GM12878 (cell line): Measurements from ENCODE around the gene PTPRM. TPM values are rescaled to one million over a fixed set of nuclear protein-coding genes. Genes with fewer than 3 reads are reported as not detected.

Experiments
- ATAC-seq: fragments of 200-7000 bp; cut with Tn5 transposase; 3 replicates; pipeline ENCODE4 v1.9.1; 2020; ENCODE audit warnings: mild to moderate bottlenecking, moderate library complexity
- BruUV-seq: library from RNA; stranded (reverse); fragments of 400-500 nt; replicated peaks from 2 replicates; lab custom pipeline; 2021; lab: Mats Ljungman, UMichigan
- CTCF ChIA-PET: fragments of 300-600 bp; sonication (Branson Sonifier 250); formaldehyde crosslinking; extraction: SDS; loops from one replicate; lab custom pipeline; 2021; ENCODE audit warnings: inconsistent platforms; lab: Yijun Ruan, JAX
- POLR2A ChIA-PET: fragments of 350-600 bp; formaldehyde crosslinking; extraction: SDS; loops from one replicate; lab custom pipeline; 2021; ENCODE audit warnings: inconsistent platforms; lab: Charles Lee
- RAD21 ChIA-PET: fragments of 300-600 bp; sonication (Branson Sonifier 250); formaldehyde crosslinking; loops from one replicate; lab custom pipeline; 2023; ENCODE audit warnings: antibody characterized with exemption; ENCODE audit not compliant: unreplicated experiment; lab: Charles Lee
- SMC1A ChIA-PET: fragments of 300-600 bp; sonication (Branson Sonifier 250); formaldehyde crosslinking; loops from one replicate; lab custom pipeline; 2023; ENCODE audit not compliant: unreplicated experiment, uncharacterized antibody; lab: Charles Lee
- DNase-seq: peaks from one replicate; pipeline ENCODE4 v3.0.0-alpha.2; 2011; ENCODE audit warnings: low read depth, low spot score
- FAIRE-seq: peaks from 3 replicates; lab custom pipeline; 2011; peaks lifted over from hg19 to GRCh38; lab: Jason Lieb, UNC
- H2AFZ ChIP-seq: 2 replicates; pipeline ENCODE4 v1.6.0; 2011; ENCODE audit warnings: low read depth, low read length, control low read depth; ENCODE audit not compliant: control insufficient read depth
- H3K27ac ChIP-seq: 2 replicates; pipeline ENCODE4 v1.5.1; 2011; ENCODE audit warnings: control low read depth; ENCODE audit not compliant: control insufficient read depth, insufficient read depth
- H3K27me3 ChIP-seq, 2 experiments: replicated peaks in 1 of 2; 2 replicates each; pipeline versions ENCODE4 v1.6.0 to v1.6.1; 2011; ENCODE audit warnings: low read length in 1 of 2; ENCODE audit not compliant: control insufficient read depth in 2 of 2, insufficient read depth in 2 of 2
- H3K36me3 ChIP-seq, 2 experiments: 2 replicates each; pipeline ENCODE4 v1.5.1; 2011; ENCODE audit warnings: low read length in 1 of 2; ENCODE audit not compliant: control insufficient read depth in 2 of 2, insufficient read depth in 2 of 2
- H3K4me1 ChIP-seq: 2 replicates; pipeline ENCODE4 v1.6.1; 2011; ENCODE audit warnings: mild to moderate bottlenecking, low read length, moderate library complexity, mixed read lengths; ENCODE audit not compliant: control insufficient read depth, insufficient read depth
- H3K4me2 ChIP-seq: 2 replicates; pipeline ENCODE4 v1.6.0; 2011; ENCODE audit warnings: control low read depth; ENCODE audit not compliant: control insufficient read depth, insufficient read depth
- H3K4me3 ChIP-seq: fragments of 200-600 bp; sonication (generic); 2 replicates; pipeline ENCODE4 v1.5.1; 2016
- H3K79me2 ChIP-seq: 2 replicates; pipeline ENCODE4 v1.6.0; 2011; ENCODE audit warnings: low read length; ENCODE audit not compliant: control insufficient read depth, insufficient read depth
- H3K9ac ChIP-seq: 2 replicates; pipeline ENCODE4 v1.8.0; 2011; ENCODE audit warnings: low read length, control low read depth, mixed read lengths; ENCODE audit not compliant: control insufficient read depth, insufficient read depth
- H3K9me3 ChIP-seq: replicated peaks from 3 replicates; pipeline ENCODE4 v1.5.1; 2011; ENCODE audit warnings: mild to moderate bottlenecking, low read length; ENCODE audit not compliant: control insufficient read depth, insufficient read depth
- H4K20me1 ChIP-seq: 2 replicates; pipeline ENCODE4 v1.6.0; 2011; ENCODE audit not compliant: control insufficient read depth, insufficient read depth
- GABPA ChIP-seq: IDR thresholded peaks from 2 replicates; pipeline ENCODE4 v1.6.1; 2014; ENCODE audit warnings: antibody characterized with exemption, low read depth, mild to moderate bottlenecking, inconsistent platforms
- RELA ChIP-seq: fragments of 450-650 bp; IDR thresholded peaks from 2 replicates; pipeline ENCODE4 v1.8.0; 2014; ENCODE audit warnings: borderline replicate concordance; ENCODE audit not compliant: partially characterized antibody
- TARDBP ChIP-seq: IDR thresholded peaks from 2 replicates; pipeline ENCODE4 v1.6.1; 2016; ENCODE audit warnings: borderline replicate concordance
- TCF7 ChIP-seq: IDR thresholded peaks from 2 replicates; pipeline ENCODE4 v1.6.1; 2014; ENCODE audit warnings: antibody characterized with exemption, borderline replicate concordance
- ZNF274 ChIP-seq: IDR thresholded peaks from one replicate; pipeline ENCODE4 v1.8.0; 2011; ENCODE audit not compliant: insufficient read length, insufficient read depth
- ZSCAN29 ChIP-seq: fragments of 450-650 bp; IDR thresholded peaks from 2 replicates; pipeline ENCODE4 v1.6.1; 2017; ENCODE audit warnings: mild to moderate bottlenecking, moderate library complexity
- WGBS: methylation state at CpG from one replicate; pipeline ENCODE4 v1.1.6; 2016; ENCODE audit warnings: low lambda C conversion rate; ENCODE audit not compliant: insufficient replicate concordance, insufficient coverage; ENCODE audit errors: missing lambda C conversion rate; 5-methylcytosine and 5-hydroxymethylcytosine counted together
- in situ Hi-C: fragments of 300-500 bp; cut with MboI; formaldehyde crosslinking; loops from 9 replicates; pipeline ENCODE4 v1.14.3; 2018; ENCODE audit warnings: mixed read lengths
- intact Hi-C: fragments of 100-400 bp; cut with micrococcal nuclease; formaldehyde crosslinking; loops from one replicate; pipeline ENCODE4 v1.14.2; 2022; ENCODE audit not compliant: unreplicated experiment
- polyA plus RNA-seq, 11 experiments: library from polyadenylated mRNA; depleted of rRNA in 4 of 11; unstranded in 6 of 11; stranded (reverse) in 5 of 11; fragments of >200 nt; fragmentation: Nextera tagmentation in 4 of 11; fragmentation: Illumina TruSeq in 1 of 11; extraction: Ambion mirVana in 4 of 11; extraction: Trizol in 1 of 11; gene quantifications; 1 replicate in 1 of 11; 2 replicates in 10 of 11; pipeline versions ENCODE4 v1.2.1 to v1.2.3, GENCODE V29; 2011 to 2016; ENCODE audit warnings: inconsistent platforms in 2 of 11, missing spikeins in 2 of 11, low read depth in 1 of 11
- total RNA-seq, 4 experiments: library from RNA; depleted of rRNA in 3 of 4; stranded (reverse); fragments of >200 nt in 3 of 4; fragmentation: Illumina TruSeq in 1 of 4; extraction: Trizol in 1 of 4; gene quantifications; 2 replicates each; pipeline versions ENCODE4 v1.2.1 to v1.2.3, GENCODE V29; 2013 to 2021
- TF ChIP-seq, protein P1 (sequence below): fragments of 450-650 bp; formaldehyde crosslinking; IDR thresholded peaks from 2 replicates; pipeline ENCODE4 v1.4.0; 2020; ENCODE audit warnings: mild to moderate bottlenecking, moderate library complexity
- TF ChIP-seq, protein P2 (sequence below): fragments of 450-650 bp; formaldehyde crosslinking; IDR thresholded peaks from 2 replicates; pipeline ENCODE4 v1.5.0; 2022; ENCODE audit warnings: mild to moderate bottlenecking, missing genetic modification characterization

Gene PTPRM
- total and polyA plus RNA-seq, 10 of the 15 experiments (the other 5 are each of a cell fraction or from before 2014, with no cell fraction given): 0.07 to 22.6 (median 0.60) TPM

DNA sequence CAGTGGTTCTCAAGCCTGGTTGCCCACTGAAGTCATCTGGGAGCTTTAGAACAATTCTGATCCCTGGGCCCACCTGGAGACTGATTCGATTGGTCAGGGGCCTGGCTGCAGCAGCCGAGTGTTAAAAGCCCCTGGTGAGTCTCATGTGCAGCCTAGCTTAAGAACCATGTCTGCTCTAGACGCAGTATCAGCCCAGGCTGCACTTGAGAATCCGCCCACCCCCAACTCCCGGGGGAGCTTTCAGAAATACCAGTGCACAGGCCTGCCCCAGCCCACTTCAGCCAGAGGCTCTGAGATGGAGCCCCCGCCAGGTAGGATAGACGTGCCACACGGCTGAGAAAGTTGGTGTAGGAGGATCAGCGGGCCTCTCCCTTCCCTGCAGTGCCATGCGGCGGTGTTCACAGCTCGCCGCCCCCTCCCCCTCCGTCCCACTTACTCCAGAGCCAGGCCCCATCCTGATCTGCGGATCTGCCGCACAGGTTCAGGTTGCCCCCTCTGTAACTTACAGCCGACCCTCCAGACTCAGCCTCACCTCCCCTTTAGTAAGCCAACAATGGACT lies 833.2 kb downstream of the PTPRM start:
- intact Hi-C loops (no loop called here), in situ Hi-C loops (no loop called here)
- Histone ChIP-seq H3K79me2 (no peaks in the 10 kb centered on the region), H3K4me2 (no peak overlapping the region), H2AFZ (no peak overlapping the region), H3K36me3 (no peaks in the 10 kb centered on the region), H3K27me3 (no peaks in the 10 kb centered on the region; a peak in 1 of 4 replicates), H3K4me3 (no peak overlapping the region), H3K9me3 (no peaks in the 10 kb centered on the region), H3K27ac (no peak overlapping the region), H4K20me1 (no peaks in the 10 kb centered on the region), H3K4me1 (no peaks in the 10 kb centered on the region), H3K9ac (no peak overlapping the region)
- ChIA-PET POLR2A (no interaction called here), SMC1A (no interaction called here), RAD21 (no interaction called here), CTCF (interaction anchor here (0.5 to 2.3 kb wide), 3 partner anchors 10 to 719 kb away, joined by 3 to 15 read pairs (median 3); no protein-coding TSS in a partner anchor)
- no peak for TF ChIP-seq ZNF274
- ATAC-seq: no peak
- FAIRE-seq: no peak
- DNase-seq: no peak
- 32% methylated on average over 13 of the region's 17 CpGs for WGBS
- no TSS peak for BruUV-seq

DNA sequence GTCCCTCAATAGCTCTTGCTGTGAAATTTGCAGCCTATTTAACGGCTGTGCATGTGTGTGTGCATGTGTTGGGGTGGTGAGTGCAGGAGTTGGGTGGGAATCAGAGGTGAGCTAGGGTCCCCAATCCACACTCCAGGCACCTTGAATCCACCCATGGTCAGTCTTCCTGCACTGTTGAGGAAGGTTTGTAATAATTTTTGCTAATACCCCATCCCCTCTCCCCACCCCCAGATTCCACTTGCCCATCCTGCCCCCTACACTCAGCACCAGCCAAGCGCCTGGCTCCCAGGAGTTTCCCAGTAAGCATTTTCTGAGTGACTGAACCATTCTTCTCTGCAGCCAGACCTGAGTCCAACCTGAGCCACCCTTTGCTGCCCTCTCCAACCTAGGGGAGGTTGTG lies 833.7 kb downstream of the PTPRM start:
- ChIA-PET SMC1A (no interaction called here), CTCF (interaction anchor here (2.3 kb wide), 1 partner anchor 10 kb away, joined by 15 read pairs; no protein-coding TSS in a partner anchor), POLR2A (no interaction called here), RAD21 (no interaction called here)
- 0% methylated on average over 2 of the region's 2 CpGs for WGBS
- Histone ChIP-seq H4K20me1 (no peaks in the 10 kb centered on the region), H3K4me2 (no peak overlapping the region), H3K4me1 (no peaks in the 10 kb centered on the region), H3K36me3 (no peaks in the 10 kb centered on the region), H3K79me2 (no peaks in the 10 kb centered on the region), H3K27me3 (no peaks in the 10 kb centered on the region; a peak in 1 of 4 replicates), H3K9ac (no peak overlapping the region), H3K27ac (no peak overlapping the region), H3K4me3 (no peak overlapping the region), H2AFZ (no peak overlapping the region), H3K9me3 (no peaks in the 10 kb centered on the region)
- intact Hi-C loops (no loop called here), in situ Hi-C loops (no loop called here)
- no peak for DNase-seq
- no peak for ATAC-seq
- FAIRE-seq: no peak
- BruUV-seq: no TSS peak
- TF ChIP-seq, protein P1, sequence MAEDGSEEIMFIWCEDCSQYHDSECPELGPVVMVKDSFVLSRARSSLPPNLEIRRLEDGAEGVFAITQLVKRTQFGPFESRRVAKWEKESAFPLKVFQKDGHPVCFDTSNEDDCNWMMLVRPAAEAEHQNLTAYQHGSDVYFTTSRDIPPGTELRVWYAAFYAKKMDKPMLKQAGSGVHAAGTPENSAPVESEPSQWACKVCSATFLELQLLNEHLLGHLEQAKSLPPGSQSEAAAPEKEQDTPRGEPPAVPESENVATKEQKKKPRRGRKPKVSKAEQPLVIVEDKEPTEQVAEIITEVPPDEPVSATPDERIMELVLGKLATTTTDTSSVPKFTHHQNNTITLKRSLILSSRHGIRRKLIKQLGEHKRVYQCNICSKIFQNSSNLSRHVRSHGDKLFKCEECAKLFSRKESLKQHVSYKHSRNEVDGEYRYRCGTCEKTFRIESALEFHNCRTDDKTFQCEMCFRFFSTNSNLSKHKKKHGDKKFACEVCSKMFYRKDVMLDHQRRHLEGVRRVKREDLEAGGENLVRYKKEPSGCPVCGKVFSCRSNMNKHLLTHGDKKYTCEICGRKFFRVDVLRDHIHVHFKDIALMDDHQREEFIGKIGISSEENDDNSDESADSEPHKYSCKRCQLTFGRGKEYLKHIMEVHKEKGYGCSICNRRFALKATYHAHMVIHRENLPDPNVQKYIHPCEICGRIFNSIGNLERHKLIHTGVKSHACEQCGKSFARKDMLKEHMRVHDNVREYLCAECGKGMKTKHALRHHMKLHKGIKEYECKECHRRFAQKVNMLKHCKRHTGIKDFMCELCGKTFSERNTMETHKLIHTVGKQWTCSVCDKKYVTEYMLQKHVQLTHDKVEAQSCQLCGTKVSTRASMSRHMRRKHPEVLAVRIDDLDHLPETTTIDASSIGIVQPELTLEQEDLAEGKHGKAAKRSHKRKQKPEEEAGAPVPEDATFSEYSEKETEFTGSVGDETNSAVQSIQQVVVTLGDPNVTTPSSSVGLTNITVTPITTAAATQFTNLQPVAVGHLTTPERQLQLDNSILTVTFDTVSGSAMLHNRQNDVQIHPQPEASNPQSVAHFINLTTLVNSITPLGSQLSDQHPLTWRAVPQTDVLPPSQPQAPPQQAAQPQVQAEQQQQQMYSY (CRISPR knock-in tag): no peak
- TF ChIP-seq RELA: no peak
- no peak for TF ChIP-seq ZSCAN29
- TF ChIP-seq TCF7: no peak
- no peak for TF ChIP-seq TARDBP
- no peak for TF ChIP-seq GABPA
- TF ChIP-seq, protein P2, sequence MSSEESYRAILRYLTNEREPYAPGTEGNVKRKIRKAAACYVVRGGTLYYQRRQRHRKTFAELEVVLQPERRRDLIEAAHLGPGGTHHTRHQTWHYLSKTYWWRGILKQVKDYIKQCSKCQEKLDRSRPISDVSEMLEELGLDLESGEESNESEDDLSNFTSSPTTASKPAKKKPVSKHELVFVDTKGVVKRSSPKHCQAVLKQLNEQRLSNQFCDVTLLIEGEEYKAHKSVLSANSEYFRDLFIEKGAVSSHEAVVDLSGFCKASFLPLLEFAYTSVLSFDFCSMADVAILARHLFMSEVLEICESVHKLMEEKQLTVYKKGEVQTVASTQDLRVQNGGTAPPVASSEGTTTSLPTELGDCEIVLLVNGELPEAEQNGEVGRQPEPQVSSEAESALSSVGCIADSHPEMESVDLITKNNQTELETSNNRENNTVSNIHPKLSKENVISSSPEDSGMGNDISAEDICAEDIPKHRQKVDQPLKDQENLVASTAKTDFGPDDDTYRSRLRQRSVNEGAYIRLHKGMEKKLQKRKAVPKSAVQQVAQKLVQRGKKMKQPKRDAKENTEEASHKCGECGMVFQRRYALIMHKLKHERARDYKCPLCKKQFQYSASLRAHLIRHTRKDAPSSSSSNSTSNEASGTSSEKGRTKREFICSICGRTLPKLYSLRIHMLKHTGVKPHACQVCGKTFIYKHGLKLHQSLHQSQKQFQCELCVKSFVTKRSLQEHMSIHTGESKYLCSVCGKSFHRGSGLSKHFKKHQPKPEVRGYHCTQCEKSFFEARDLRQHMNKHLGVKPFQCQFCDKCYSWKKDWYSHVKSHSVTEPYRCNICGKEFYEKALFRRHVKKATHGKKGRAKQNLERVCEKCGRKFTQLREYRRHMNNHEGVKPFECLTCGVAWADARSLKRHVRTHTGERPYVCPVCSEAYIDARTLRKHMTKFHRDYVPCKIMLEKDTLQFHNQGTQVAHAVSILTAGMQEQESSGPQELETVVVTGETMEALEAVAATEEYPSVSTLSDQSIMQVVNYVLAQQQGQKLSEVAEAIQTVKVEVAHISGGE: no peak
